Measurements from ENCODE around the gene NOXO1.
A peak's percentile ranks its signal among the peaks of the same experiment; 100 is the strongest.

Gene NOXO1

DNA sequence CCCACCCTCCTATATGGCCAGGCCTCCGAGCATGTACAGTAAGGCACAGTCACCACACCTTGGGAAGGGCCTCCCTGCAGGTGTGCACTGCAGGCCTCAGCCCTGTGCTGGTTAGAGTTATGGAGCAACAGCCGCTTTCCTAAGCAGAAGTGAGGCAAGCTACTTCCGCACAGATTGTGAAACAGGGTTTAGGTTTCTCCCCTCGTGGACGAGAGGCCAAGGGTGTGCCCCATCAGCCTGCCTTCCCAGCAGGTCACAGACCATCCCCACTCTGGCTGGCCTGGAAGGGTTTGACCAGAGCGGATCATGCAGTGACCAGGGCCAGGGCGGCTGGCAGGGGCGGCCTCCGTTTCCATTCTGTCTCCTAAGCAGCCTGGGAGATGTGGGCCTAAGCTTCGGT lies 43.0 kb downstream of the NOXO1 start:
- DNase-seq: no peak

DNA sequence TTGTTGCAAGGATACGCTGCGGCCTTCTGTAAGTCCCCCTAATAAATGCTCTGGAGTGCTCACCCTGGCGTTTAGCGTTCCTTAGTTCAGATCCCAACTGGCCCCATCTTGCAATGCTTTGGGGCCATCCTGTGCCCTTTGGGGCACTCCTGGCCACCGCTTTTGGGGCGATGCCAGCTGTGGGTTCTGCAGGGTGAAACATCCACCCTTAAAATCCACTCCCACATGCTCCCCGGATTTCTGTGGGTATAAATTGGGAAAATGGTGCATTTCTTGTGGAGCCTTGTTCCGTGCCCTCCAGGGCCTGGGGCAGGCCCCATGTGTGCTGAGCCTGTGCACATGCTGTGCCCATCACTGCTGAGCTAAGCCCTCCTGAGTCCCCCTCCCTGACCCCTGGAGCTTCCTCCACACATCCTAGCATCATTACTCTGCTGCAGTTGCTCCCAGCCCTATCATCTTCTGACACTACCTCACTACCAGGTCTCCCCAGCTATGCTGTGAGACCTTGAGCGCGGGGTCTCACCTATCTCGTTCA lies 44.3 kb downstream of the NOXO1 start:
- DNase-seq: no peak

DNA sequence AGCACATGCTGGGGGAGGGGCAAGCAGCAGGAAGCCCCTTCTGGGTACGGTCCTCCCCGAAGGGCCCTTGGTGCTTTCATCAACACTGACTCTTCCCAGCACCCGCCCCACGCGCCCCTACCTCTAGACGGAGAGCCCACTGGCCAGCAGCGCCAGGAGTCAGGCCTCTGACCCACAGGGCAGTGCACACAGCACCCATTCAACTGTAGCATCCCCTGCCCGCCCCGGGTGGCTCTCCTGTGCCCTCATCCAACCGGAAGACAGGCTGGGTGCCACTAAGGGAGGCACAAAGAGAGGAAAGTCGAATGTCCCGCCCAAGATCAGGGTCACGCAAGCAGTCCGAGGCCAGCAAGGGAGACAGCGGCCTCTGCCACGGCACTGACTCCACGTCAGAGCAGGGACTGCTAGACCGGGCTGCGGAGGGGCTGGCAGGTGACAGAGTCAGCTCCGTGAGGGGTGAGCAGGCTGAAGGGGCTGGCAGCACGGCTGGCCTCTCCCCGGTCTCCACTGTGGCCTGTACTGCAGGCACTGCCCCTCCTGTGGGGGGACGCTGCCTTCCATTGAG lies 48.1 kb downstream of the NOXO1 start:
- DNase-seq: no peak

DNA sequence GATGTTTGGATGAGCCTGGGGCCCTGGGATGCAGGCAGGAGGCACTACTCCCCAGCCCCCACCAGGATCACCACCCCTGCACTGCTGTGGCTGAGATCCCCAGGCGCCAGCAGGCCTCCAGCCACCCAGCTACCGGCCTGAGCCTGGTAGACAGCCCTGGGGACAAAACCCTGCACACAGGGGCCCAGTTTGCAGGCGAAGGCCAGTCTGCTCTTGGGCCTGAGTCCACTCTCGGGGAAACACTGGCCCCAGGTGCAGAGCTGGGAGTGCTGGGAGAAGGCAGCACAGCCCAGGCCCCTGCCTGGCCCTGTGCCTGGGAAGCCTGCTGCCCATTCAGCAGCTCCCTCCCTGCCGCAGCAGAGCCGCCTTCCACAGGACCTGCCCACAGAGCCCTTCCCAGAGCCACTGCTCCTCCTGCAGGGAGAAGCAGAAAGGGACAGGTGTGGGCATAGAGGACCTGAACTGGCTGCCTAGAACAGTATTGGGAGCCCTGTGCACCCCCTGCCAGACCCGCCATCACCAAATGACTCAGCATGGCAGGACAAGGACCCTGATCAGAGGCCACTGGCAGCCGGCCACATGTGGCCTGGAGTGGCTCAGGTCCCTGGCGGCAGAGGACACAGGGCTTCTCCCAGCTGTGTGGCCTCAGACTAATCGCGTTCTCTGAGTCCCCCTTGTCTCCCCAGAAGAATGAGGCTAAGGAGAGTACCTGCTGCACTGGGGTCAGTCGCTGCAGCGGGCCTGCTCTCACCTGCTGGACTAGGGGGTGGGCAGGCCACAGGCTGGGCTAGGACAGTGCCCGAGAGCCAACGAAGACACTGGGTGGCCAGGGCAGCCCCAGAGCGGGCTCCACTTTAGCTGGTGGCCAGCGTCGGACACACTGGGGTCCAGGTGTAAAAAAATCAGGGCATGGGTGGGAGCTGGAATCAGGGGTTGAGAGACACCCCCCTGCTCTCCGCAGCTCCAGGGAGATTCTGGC lies 48.9 kb downstream of the NOXO1 start:
- no peak for DNase-seq

DNA sequence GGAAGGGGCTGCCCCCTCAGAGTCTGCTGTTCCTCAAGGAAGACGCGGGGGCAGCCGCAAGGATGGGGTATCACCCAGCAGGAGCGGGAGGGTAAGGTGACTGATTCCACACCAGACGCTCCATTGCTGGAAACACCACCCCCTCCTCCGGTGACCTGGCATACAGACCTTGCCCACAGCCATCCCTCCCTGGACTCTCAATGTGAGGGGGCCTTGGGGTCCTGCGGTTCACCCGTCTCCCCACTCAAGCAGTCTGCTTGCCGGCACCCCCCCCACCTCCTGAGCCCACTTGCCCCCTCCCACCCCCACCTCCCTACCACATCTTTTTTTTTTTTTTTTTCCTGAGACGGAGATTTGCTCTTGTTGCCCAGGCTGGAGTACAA lies 50.9 kb downstream of the NOXO1 start:
- DNase-seq: no peak

DNA sequence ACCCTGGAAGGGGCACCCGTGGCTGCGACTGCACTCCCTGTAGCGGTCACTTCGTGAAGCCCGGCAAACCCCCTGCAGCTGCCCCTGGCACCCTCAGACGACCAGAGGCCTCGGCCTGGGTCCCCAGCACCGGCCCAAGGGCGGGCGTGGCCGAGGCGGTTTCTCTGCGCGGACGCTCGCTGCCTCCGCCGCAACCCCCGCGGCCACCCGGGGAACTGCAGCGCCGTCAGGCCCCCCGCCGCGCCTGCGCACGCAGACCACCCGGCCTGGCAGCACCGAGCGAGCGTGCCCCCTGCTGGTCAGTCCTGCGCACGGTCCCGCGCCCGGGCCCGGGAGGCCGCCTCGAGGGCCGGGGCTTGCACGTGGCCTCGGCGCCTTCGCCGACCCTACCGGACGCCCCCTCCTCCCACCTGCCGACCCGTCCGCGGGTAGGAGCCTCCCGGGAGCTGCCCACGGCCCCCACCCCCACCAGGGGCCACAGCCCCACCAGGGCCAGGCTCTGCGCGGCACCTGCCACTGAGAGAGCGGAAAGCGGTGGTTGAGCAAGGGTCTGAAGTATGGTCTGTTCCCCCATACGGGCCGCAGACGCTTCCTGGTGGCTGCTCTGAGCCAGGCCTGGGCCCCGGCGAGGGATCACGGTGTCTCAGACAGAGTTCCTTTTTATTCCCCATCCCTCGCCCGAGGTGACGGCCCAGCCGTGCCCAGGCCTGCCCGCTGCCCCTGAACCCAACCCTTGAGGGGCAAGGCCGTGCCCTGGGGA lies 51.5 kb downstream of the NOXO1 start:
- DNase-seq: peak; percentile 95

DNA sequence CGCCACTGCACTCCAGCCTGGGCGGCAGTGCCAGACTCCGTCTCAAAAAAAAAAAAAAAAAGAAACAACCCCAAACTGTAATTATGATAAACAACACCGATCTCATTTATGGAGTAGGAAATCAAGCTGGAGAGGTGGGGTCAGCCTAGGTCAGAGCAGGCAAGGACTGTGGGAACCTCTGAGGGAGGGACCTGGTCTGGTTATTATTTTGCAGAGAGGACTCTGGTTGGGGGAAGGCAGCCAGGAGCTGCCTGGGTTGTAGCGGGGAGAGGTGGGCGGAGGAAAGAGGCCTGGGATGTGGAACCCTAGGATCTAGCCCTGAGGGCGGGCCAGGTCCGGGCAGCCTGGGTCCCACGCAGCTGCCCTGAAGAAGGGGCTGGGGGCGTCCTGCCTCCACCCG lies 52.2 kb downstream of the NOXO1 start:
- peak; percentile 31 for DNase-seq

All from activated CD4-positive, alpha-beta T cell treated with anti-CD3 and anti-CD28 coated beads for 48 hours (primary cell).